Medulla oblongata (tissue), 1 donor: Measurements from ENCODE around the gene PRR20A.
A peak's percentile ranks its signal among the peaks of the same experiment; 100 is the strongest.
"Not testable (repeated sequence)": the region's sequence is repeated elsewhere in the genome, so short reads cannot be mapped to it uniquely, and the experiment has no call there.

Source experiments
- DNase-seq: peaks from one replicate; pipeline ENCODE4 v3.0.0-alpha.2; 2015; ENCODE audit errors: extremely low spot score

PRR20A gene

DNA sequence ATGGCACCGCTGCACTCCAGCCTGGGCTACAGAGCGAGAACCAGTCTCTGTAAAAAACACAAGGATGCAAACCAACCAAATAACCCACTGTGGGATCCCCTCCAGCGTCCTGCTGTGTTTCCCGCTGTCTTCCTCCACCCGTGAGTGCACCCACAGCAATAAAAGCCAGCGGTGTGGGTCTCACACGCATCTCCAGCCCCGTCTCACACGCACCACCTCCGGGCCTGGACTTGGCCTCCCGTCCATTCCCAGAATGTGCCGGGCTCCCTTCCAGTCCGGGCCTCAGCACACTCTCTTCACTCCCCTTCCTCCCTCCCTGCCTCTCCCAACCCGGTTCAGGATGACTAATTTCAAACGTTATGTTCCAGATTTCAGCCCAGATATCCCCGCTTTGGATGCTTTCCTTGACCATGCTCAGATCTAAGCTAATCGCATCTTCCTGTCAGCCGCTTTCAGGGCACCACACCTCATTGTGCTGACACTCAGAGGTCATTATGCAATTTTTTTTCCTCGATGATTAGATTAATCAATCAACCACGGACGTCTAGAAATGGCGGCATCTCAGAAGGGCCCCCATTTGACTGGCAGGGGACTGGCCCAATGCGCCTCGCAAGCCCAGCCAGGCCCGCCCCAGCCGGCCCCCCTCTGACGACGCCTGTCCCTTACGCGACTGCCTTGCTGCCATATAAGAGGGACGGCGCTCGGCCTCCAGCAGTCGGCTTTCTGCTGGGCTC is at the start of gene PRR20A:
TSS of gene PRR20A (plus strand) at position 684 of the 734 bp plus-strand sequence. CDS start 387 bp downstream, outside the sequence.
- DNase-seq = not testable (repeated sequence)

DNA sequence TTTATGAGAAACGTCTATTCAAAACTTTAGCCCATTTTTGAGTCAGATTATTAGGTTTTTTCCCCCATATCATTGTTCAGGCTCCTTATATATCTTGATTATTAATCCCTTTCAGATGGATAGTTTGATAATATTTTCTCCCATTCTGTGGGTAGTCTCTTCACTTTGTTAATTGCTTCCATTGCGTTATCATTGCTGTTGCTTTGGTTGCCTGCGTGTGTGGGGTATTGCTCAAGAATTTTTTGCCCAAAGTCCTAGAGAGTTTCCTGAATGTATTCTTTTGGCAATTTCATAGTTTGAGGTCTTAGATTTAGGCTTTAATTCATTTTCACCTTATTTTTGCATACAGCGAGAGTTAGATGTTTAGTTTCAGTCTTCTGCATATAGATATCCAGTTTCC is 25.8 kb upstream of the PRR20A start:
- DNase-seq = no peak

- DNase-seq = peak; percentile 3
Measured at GRCh38 chr13:57123681-57124080, 17.0 kb upstream of the PRR20A start.

- no peak for DNase-seq
Measured at GRCh38 chr13:57128909-57129308, 11.8 kb upstream of the PRR20A start.

DNA sequence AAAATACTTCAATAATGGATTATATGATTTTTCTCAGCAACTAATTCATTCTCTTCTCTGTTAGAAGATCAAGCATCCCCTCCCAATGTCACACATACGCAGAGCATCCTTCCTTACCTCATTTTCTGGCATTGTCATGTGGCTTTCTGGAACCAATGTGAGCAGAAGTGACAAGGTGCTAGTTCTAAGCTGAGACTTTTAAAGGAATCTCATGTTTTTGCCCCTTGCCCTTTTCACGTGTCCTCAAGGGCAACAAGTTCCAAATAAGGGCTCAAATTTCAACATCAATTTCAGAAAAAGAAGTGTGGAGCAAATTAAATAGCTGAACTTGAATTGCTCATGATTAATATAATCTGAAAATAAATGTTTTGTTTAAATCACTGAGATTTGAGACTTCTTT is 4.6 kb upstream of the PRR20A start:
- no peak for DNase-seq

- DNase-seq = no peak
Measured at GRCh38 chr13:57137585-57137984, 3.1 kb upstream of the PRR20A start.

DNA sequence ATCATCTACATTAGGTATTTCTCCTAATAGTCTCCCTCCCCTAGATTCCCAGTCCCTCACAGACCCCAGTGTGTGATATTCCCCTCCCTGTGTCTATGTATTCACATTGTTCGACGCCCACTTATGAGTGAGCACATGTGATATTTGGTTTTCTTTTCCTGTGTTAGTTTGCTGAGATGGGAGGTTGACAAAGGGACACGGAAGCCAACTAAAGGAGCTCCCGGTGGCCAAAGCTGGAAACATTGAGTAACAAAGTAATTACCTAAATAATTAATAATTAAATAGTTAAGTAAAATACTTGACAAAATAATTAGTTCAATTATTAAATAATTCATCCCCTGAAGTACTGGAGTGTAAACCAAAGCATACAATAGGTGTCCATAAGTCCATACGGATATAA is 1.7 kb upstream of the PRR20A start:
- no peak for DNase-seq

DNA sequence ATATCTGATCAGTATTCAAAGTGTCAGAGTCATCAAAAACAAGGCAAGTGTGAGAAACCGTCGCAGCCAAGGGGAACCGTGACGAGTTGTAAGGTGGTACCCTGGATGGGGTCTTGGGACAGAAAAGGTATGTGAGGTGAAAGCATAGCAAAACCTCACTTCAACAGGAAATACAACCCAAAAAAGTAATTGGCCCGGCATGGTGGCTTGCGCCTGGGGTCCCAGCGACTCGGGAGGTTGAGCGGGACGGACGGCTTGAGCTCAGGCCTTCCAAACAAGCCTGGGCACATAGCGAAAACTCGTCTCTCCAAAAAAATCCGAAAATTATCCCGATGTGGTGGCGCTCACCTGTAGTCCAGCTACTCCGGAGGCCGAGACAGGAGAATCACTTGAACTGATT is 937 bp upstream of the PRR20A start:
- DNase-seq = not testable (repeated sequence)

GRCh38 chr13:57147188-57147587 is 6.5 kb downstream of the PRR20A start, which contains the start of gene PRR20B:
TSS of gene PRR20B (plus strand) at chr13:57147488. CDS start at chr13:57147875, 387 bp downstream.
- DNase-seq = not testable (repeated sequence)

DNA sequence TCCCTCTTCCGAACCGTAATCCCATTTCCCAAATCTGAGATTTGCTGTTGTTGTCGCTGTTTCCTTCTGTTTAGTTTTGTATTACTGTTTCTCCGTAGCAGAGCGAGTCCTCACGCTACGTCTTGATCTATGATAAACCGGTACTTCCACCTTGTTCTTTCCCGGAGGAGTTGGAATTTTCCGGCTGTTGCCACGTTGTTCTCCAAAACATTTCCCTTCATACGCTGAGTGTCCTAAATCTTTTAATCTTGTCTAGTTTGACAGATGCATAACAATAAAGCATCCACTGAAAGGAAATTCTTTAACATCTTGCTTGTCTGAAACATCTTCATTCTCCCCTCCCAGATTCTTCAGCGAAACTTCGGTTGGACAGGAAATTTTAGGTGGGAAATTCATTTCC is 7.4 kb downstream of the PRR20A start:
- DNase-seq = not testable (repeated sequence)

GRCh38 chr13:57153761-57154160 is 13.0 kb downstream of the PRR20A start, which contains the start of gene PRR20C:
TSS of gene PRR20C (plus strand) at chr13:57154061. CDS start at chr13:57154448, 387 bp downstream.
- not testable (repeated sequence) for DNase-seq

GRCh38 chr13:57160332-57160731 is 19.6 kb downstream of the PRR20A start, which contains the start of gene PRR20D:
TSS of gene PRR20D (plus strand) at chr13:57160632. CDS start at chr13:57161019, 387 bp downstream.
- DNase-seq = not testable (repeated sequence)

DNA sequence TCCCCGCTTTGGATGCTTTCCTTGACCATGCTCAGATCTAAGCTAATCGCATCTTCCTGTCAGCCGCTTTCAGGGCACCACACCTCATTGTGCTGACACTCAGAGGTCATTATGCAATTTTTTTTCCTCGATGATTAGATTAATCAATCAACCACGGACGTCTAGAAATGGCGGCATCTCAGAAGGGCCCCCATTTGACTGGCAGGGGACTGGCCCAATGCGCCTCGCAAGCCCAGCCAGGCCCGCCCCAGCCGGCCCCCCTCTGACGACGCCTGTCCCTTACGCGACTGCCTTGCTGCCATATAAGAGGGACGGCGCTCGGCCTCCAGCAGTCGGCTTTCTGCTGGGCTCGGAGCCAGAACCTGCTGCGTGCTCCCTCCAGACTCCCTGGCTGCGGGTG is 26.2 kb downstream of the PRR20A start, which contains the start of gene PRR20E:
TSS of gene PRR20E (plus strand) at position 301 of the 400 bp plus-strand sequence. CDS start 387 bp downstream, outside the sequence.
- not testable (repeated sequence) for DNase-seq

DNA sequence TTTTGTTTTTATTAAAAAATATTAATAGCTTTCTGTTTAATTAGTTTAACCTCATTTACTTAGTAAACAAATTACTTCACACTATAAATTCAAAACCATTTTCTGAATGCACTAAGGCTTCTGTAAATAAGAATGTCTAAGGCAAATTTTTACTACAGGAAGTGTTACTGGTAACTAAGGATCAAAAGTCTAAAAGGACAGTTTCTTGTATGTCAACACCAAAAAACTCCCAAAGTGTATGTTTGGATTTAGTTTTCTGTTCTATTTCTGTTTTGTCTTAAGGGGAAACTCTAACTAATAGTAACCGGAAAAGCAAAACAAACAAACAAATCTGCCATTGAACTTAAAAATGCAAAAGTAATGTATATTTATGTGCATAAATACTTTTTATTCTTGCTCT is 50.9 kb downstream of the PRR20A start:
- DNase-seq = no peak
